Panc1 (cell line): ENCODE measurements around the gene ZNF462.

Experiments
- CTCF ChIP-seq: fragments of 450-650 bp; IDR thresholded peaks from 2 replicates; pipeline ENCODE4 v1.5.1; 2017; ENCODE audit warnings: mild to moderate bottlenecking
- POLR2AphosphoS5 ChIP-seq: IDR thresholded peaks from 2 replicates; pipeline ENCODE4 v1.6.1; 2012; ENCODE audit warnings: mild to moderate bottlenecking, low read depth, low read length, moderate library complexity
- REST ChIP-seq, 2 experiments: IDR thresholded peaks; 2 replicates each; pipeline ENCODE4 v1.6.1; 2011 to 2012; ENCODE audit warnings: low read depth in 2 of 2, control low read depth in 1 of 2, low read length in 1 of 2, mild to moderate bottlenecking in 1 of 2, moderate library complexity in 1 of 2; ENCODE audit not compliant: insufficient read depth in 1 of 2
- TCF7L2 ChIP-seq: IDR thresholded peaks from 2 replicates; pipeline ENCODE4 v1.6.1; 2011; ENCODE audit warnings: mild to moderate bottlenecking, low read depth, low read length, inconsistent platforms

GRCh38 chr9:106891286-106891685 lies 28.3 kb downstream of the ZNF462 start:
- TF ChIP-seq CTCF, result no peak
- no peak for TF ChIP-seq REST (IDR thresholded peaks at IDR 0.05; ENCODE audit: insufficient read depth in 1 of 2, low read depth in 2 of 2, low read length in 1 of 2)
- no peak for TF ChIP-seq TCF7L2
- TF ChIP-seq POLR2AphosphoS5, result no peak
